Daoy (cell line): ENCODE data around the gene CAPN15. TPM values are rescaled to one million over a fixed set of nuclear protein-coding genes. Genes with fewer than 3 reads are reported as not detected.

Experiments
- DNase-seq: peaks from one replicate; pipeline ENCODE4 v3.0.0-alpha.2; 2015; ENCODE audit warnings: low read depth
- total RNA-seq: library from RNA; depleted of rRNA; stranded (reverse); fragments of >200 nt; shearing (Covaris generic); gene quantifications from 2 replicates; pipeline ENCODE4 v1.2.3, GENCODE V29; 2014

The CAPN15 gene
- total RNA-seq, 1 experiment from 2014 or later, result 23.4 TPM

GRCh38 chr16:525520-526180, 1.9 kb upstream of the CAPN15 start:
- peak; percentile 83 for DNase-seq

DNA sequence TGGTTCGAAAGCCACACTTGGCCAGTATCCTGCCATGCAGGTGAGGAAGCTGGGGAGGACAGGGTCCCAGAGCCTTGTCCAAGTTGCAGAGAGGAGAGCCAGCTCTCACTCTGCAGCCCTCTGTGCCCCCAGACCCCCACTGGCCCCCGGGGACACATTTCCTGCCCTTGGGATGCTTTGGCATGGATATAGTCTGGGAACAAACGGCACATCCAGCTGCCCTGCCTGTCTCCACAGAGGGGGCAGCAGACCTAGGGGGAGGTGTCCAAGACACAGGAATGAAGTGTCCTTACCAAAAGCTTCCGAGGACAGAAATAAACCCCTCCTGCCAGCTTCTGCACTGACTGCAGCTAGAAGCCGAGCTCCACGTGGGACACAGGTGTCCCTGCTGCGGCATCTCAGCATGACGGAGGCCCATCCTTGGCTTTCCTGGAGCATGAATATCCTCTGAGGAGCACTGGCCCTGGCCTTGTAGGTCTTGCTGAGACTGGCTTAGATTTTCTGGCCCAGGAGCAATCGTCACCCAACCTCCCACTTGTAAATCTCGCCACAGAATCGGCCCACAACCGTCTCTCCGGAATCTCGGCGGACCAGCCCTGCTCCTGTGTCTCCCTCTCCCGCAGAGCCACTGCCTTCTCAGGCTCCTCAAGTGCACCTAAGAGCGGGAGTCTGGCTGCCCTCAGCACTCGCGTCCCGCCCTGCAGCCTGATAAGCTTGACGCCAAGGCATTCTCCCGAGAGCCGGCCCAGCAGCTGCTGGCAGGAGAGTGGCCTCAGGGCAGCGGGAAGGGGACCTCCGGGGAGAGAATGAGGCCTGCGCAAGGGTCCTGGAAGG, 1.1 kb upstream of the CAPN15 start:
- DNase-seq, result peak; percentile 49

GRCh38 chr16:528111-529011, 849 bp downstream of the CAPN15 start:
- peak; percentile 83 for DNase-seq

- DNase-seq, result no peak
These were observed 1.6 kb downstream of the CAPN15 start for GRCh38 chr16:529012-529575.

- no peak for DNase-seq
These were observed 2.8 kb downstream of the CAPN15 start for GRCh38 chr16:530111-530817.

DNA sequence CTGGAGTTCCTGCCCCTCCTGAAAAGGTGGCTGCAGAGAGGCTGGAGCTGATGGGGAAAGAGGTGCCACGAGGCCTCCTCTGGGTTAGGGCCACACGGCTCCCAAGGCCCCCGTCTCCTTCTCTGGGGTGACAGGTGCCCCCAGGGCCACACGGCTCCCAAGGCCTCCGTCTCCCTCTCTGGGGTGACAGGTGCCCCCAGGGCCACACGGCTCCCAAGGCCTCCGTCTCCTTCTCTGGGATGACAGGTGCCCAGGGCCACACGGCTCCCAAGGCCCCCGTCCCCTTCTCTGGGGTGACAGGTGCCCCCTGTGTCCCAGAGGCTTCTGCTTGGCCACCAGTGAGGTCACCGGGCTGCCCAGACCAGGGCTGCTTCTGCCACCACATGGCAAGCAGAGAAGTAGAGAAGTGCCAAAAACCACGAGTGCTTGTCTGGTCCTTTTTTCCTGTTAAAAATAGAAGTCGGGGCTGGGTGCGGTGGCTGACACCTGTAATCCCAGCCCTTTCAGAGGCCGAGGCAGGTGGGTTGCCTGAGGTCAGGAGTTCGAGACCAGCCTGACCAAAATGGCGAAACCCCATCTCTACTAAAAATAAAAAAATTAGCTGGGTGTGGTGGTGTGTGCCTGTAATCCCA, 4.1 kb downstream of the CAPN15 start:
- DNase-seq, result no peak

- DNase-seq, result no peak
These were observed 6.0 kb downstream of the CAPN15 start for GRCh38 chr16:533391-534123.

- no peak for DNase-seq
These were observed 6.6 kb downstream of the CAPN15 start for GRCh38 chr16:534135-534534.

- DNase-seq, result no peak
These were observed 7.4 kb downstream of the CAPN15 start for GRCh38 chr16:534856-535445.

GRCh38 chr16:535446-536405, 8.2 kb downstream of the CAPN15 start:
- peak; percentile 94 for DNase-seq

DNA sequence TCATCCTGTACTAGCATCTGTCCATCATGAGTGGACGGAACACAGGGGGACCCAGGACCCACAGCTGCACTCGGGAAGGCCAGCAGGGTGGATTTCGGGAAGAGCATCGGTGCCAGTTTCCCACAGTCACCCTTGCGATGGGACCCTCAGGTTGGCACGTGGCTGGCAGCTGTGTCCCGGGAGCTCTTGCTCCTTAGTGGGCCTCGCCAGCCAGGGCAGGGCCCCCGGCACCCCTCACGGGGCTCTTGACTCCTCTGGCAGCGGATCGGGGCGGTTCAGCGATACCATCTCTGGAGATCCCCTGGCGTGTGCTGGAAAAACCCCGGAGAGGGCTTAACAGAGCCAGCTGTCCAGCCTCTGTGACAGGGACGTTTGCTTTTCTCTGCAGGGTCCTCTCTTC, 9.2 kb downstream of the CAPN15 start:
- DNase-seq, result no peak

DNA sequence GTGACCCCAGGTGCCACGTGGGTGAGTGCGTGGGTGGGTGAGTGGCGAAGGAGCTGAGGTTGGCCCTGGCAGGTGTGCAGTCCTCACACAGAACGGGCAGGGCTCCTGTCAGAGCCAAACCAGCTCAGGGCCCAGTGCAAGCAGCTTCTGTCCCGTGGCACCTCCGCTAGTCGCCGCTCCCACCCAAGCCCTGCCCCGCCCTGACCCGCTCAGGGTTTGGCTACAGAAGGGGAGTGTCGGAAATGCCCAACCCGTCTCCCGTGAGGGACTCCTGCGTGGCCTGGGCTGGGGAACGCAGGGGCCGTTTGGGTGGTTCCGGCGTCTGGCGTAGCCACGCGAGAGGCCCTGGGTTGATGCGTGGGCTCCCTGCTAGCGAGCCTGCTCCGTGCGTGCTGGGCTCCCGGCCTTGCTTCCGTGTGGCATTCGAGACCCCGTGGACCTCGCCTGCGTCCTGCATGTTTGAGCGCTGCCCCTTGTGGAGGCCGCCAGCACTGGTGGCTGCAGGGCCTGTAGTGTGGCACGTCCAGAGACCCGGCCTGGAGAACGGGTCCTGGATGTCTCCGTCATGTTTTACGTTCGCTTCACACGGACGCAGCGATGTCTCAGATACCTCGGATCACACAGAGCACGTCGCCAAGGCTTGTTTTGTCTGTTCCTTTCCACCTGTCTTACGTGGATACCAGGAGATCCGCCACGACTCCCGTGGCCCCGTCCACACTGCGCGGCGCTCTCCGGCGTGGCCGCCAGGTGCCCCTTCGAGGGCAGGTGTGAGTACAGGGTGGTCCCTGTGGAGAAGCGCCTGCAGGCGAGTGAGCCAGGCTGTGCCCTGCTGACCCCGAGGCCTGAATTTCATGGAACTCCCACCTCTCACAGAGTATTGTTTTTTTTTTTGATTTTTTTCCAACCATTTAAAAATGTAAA, 10.2 kb downstream of the CAPN15 start:
- no peak for DNase-seq

DNA sequence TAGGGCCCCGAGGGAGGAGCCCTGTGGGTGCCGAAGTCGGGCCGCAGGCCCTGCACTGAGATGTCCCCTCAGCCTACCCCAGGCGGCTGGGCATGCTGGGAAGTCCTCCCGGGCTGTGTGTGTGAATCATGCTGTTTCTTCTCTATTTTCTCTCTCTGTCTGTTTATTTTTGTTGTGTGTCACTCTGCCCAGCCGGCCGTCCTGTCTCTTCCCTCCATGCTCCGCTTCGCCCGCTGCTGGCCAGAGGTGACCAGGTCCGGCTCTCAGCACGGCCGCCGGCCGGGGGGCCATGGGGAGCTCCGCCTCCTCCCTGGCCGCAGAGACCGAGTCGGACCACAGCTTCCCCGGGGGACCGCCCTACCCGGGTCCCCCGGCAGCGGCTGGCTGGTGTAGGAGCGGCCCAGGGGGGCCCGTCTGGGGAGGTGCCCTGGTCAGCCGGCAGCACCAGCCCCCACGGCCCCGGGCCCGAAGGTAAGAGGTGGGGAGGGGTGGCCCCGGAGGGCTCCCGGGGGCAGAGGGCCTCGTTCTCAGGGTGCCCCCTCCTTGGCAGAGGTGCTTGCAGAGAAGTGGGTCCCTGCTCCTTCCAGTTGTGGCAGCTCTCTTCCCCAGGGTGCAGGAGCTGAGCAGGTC, 12.5 kb downstream of the CAPN15 start:
- DNase-seq, result no peak

- no peak for DNase-seq
These were observed 13.3 kb downstream of the CAPN15 start for GRCh38 chr16:540645-541340.

GRCh38 chr16:543301-544164, 16.0 kb downstream of the CAPN15 start:
- no peak for DNase-seq
